Stimulated activated CD4-positive, alpha-beta T cell treated with anti-CD3 and anti-CD28 coated beads, Interleukin-12 subunit alpha, Interleukin-12 subunit beta, amount 100 ng/mL, for 24 hours (primary cell): ENCODE data around the gene RERE.

Source experiments
- DNase-seq, 2 experiments: peaks; one replicate each; pipeline ENCODE4 v3.0.0-alpha.2; 2020; ENCODE audit warnings: low read depth in 2 of 2

RERE gene

DNA sequence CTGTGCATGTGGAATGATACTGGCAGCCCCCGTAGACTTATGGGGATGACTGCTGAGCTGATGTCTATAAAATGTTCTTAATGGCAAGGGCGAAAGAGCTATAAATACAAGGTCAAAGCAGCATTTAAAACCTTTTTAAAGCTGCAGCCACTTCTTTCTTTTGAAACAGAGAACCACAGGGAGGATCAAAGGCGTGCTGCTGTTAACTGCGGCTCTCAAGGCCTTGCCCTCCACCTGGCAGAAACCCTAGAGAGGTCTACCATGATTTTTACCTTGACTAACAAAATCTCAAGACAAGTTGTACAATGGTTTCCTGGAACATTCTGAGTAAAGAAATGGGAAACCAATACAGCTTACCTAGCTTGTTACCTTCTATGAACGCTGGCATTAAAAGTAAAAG, 409.8 kb downstream of the RERE start:
- no peak for DNase-seq

DNA sequence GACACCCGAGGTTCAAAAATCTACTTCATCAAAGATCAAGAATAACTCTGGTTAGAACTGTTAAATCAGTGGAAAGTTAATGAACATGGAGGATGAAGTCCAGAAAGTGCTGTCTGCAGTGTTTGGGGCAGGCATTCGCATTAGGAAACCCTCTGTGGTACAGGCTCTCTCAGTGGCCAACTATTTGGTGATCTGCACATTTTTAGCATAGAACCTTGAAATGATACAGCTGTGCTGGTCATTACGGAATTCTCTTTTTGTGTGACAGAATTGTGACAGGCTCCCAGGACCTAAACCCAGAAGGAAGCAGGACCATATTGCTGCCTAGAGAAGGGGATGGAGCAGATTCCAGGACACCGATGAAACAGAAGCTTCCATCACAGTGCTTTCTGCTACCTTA, 410.5 kb downstream of the RERE start:
- no peak for DNase-seq

DNA sequence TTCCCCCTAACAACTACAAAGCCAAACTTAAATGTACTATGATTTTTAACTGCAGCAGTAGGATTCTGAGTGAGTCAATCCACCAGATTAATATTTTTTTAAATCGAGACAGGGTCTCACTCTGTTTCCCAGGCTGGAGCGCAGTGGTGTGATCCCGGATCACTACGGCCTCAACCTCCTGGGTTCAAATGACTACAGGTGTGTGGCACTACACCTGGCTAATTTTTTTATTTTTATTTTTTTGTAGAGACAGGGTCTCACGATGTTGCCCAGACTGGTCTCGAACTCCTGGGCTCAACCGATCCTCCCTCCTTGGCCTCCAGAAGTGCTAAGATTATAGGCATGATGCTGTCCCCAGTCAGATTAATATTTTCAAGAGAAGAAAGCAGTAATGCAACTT, 411.4 kb downstream of the RERE start:
- no peak for DNase-seq

DNA sequence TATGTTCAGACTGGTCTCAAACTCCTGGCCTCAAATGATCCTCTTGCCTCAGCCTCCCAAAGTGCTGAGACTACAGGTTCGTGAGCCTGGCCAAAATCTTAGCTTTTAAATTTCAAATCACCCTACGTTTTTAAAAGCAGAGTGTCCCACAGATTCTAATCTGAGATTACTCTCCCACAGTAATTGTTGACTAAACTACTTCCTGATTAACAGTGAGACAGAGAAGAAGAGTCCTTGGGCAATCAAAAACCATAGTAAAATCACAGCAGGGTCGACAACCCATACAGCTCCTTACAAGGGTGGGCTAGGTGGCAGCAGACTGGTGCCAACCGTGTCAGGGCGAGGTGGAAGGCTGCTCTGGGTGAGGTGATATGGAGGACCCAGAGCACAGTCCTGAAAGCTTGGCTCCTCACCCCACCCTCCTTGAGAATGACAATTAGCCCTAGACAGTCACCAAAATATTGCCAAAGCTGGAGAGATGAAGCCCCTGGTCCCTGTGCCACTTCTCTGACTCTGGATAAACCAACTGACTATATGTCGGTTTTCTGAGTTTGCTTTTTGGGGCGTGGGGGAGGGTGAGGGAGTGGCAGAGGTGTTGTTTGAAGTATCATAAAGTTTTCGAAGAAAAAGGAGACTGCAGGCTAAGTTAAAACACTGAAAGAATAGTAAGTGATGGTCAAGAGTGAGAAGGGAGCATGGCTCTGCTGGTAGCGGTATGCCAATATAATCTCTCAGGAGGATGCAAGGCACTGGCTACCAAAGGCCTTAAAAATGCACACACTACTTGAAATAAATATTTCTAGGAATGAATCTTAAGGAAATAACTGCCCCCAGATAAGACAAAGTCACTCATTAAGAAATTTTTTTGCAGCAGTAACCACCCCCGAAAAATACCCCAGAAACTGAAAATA, 412.7 kb downstream of the RERE start:
- no peak for DNase-seq

DNA sequence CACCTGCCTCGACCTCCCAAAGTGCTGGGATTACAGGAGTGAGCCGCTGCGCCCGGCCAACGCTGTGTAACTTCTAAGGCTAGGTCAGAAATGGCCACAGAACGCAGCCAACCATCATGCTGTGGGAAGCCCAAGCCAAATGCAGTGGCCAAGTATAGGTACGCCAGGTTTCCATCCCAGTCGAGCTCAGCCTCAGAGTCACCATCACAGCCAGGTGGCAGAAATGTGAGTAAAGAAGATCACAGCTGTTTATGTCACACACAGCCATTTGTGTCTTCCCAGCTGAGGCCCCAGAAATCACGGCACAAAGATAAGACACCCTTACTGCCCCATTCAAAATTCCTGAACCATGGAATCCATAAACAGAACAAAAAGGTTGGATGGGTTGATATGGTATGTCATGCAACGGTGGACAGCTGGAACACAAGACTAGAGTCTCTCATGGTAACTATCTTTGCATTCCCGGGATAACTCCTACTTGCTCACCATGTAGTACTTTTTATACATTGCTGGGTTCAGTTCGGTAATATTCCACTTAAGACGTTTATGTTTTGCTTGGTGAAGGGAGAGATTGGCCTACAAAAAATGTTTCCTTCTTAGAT, 415.2 kb downstream of the RERE start:
- DNase-seq = no peak

DNA sequence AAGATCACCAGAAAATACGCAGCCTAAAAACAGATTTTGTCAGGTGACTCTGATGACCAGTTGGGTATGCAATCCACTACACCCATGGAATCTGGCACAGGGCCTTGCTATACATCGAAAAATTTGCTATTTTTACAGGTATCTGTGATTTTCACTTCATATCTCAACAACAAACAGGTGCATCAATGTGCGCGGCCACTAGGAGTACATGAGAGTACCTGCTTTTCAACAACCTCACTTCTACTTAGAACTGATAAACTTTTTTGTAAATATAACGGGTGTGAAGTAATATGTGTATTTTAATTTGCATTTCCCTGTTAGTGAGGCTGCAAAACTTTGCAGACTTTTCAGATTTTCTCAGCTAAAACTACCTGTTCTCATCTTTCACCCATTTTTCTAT, 418.8 kb downstream of the RERE start:
- no peak for DNase-seq

DNA sequence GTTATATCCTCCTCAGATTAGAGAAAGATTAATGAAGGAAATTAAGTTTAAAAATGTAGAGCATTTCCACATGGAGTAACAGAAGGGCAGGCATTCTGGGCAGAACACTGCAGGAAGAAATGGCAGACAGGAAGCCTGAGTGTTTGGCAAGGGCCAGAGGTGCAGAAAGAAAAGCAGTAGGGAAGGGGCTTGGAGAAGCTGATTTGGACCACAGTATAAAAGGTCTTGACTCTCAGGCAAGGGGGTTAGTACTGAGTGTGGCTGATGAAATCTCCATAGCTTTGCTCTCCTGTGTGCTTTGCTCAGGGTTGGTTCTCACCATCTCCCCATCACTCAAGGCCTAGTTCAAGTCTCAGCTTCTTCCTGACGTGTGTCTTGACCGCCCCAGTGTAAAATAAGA, 419.4 kb downstream of the RERE start:
- DNase-seq = no peak

DNA sequence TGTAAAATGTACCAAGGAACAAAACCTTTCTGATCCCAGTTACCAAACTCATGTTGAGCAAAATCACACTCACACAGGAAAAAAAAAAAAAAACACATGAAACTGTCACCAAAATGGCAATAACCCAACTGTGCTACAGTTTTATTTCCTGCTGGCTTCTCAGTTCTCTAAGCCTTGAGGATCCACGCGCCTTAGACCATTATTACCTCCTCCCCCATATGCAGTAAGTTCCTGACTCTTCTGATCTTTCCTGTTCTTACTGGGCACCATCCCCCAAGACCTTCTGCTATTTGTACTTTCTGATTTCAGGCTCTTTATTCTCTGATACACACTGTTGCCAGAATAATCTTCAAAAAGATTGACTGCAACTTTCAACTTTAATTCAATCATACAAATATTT, 419.9 kb downstream of the RERE start:
- no peak for DNase-seq

DNA sequence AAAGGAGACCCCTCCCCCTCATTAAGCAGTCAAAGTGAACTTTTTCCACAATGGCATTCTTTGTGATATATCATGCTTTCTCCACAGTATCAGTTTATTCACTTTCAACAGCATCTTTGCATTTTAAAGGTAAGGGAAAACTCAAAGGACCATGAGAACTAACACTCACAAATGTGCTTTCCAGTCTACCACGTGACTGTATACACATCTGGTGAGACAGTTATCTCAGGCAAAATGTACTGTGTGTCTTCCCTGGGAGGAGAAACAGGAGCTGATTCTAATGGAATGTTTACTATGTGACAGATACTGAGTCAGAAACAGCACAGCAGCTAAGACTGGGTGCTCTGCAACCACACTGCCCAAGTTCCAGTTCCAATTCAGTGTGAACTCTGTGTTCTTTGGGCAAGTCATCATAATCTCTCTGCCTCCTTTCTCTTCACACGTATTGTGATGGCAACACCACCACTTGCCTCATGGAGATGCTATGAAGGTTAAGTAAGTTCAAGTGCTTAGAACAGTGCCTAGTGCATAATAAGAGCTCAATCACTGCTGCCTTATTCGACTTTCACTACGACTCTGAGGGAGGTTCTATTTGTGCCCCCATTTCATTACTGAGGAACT, 420.5 kb downstream of the RERE start:
- DNase-seq = peak in 1 of 2 experiments; percentile 21

DNA sequence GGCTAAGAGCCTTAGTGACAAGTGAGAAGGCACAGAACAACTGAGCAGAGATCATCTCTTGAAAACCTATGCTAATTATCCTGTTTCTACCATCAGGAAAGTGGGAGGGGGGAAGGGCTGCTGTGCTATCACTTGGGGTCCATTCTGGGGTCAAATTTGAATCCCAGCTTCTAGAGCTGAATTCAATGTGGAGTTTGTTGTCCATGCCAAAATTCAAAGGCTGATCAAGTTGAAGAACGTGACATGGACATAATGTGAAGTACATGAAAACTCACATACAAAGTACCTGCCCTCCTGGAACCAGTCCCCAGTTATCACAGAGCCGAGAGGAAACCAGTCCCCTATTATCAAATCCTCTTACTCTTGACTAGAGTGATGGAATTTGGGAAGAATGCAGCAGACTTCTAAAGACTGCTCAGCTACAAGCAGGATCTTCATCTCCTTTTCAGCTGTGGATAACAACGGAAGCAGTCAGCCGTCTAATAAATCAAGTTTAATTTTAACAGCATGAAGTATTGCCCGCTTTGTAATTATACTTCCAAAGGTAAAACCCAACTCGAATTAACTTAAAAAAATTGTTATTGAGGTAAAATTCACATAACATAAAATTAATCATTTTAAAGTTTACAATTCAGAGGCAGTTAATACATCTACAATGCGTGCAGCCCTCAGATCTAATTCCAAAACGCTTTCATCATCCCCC, 421.2 kb downstream of the RERE start:
- no peak for DNase-seq

DNA sequence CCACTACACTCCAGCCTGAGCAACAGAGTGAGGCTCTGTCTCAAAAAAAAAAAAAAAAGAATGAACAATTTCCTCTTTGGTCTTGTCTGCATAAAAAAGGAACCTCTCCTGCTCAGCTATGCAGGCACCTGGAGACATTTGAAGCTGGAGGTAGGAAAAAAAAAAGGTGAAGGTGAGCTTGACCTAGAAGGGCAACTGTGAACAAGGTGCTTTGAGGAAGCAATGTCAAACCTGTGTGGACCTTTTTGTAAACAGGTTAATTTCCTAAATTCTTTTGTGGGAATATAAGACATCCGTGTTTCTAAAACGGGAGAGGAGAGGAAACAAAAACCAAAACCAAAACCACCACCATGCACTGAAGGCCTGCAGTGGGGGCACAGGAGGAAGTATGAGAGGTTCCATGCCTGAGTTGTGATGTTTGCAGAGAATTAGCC, 422.0 kb downstream of the RERE start:
- DNase-seq = no peak

DNA sequence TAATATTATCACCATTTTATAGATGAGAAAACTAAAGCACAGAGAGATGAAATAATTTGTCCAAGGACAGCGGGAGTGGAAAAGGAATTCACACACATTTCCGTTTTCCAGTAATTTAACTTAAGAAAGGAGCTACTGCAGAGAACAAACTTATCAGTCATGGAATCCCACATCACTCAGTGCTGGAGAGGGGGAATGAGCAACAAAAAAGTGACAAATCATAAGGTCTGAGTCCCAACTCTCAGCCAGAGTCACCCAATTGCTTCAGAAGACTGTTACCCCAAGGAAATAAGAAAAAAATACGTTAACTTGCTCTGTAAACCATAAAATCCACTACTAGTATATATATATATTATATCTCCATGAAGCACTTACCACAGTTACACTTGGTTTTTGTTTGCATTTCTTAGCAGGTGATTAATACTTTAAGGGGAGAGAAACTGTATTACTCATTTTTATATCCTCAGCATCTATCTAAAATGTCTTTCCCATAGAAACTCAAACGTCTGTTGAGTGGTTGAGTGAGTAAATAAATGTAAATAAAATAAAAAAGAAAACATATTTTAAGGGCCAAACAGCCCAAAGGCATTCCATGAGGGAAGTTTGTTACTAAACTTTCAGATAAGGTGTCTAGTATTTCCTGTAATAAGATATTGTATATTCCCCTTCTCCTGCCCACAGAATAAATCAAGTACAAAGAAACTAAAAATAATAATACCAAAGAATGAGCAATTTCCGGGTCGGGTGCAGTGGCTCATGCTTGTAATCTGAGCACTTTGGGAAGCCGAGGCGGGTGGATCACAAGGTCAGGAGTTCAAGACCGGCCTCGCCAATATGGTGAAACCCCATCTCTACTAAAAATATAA, 422.8 kb downstream of the RERE start:
- DNase-seq = peak; percentile 30 to 39

DNA sequence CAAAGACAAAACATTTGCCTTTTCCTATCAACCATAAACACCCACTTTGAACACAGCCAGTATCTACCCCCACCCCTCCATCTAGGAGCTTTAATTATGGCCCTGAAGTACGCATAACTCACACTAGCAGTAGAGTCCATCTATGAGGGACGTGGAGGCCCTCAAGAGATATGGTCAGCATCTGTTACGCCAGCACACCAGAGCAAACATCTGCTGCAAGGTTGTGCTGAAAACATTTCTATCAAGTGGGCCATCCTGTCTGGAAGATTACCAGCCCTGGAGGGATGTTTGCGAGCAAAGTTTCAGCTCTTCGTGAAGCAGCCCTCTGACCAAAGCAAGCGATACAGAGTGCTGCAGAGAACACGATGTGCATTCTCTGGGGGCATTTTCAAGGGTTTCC, 424.9 kb downstream of the RERE start:
- no peak for DNase-seq

DNA sequence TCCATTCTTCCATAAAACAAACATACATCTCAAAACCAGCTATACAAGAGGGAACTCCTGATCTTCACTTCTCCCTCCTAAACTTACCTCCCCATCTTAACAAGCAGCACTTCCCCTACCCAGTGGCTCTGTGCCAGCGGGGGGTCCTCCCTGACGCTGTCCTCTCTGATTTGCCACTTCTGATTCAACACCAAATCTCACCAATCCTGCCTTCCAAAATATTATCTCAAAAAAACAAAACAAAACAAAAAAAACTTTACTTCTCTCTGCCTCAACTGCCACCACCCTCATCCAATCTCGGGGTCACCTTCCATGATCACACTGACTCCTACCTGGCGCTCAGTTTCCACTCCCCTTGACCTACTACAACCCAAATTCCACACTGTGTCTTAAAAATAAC, 426.7 kb downstream of the RERE start:
- no peak for DNase-seq

DNA sequence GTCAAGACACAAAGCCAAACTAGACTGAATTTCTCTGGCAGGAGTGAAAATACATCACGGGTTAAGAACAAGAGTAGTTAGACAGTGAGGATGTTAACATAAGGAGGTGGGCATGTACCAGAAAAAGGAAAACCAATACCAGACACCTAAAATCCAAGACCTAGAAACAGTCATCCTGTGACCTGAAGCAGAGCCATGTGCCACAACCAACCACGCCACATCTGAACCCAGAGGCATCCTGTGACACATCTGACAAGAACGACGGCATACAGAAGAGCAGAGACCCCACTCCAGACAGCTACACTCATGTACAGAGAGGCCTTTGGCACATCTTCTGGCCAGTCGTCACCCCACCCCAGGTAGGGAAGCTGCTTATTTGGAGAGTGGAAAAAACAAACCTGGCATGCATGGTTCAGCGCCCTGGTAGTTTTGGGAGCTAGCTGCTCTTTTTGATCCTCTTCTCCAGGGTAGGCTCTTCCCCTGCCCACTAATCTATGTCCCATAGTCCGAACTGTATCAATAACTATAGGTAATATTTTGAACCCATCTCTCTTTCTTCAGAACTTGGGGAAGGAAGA, 427.4 kb downstream of the RERE start:
- DNase-seq = no peak

DNA sequence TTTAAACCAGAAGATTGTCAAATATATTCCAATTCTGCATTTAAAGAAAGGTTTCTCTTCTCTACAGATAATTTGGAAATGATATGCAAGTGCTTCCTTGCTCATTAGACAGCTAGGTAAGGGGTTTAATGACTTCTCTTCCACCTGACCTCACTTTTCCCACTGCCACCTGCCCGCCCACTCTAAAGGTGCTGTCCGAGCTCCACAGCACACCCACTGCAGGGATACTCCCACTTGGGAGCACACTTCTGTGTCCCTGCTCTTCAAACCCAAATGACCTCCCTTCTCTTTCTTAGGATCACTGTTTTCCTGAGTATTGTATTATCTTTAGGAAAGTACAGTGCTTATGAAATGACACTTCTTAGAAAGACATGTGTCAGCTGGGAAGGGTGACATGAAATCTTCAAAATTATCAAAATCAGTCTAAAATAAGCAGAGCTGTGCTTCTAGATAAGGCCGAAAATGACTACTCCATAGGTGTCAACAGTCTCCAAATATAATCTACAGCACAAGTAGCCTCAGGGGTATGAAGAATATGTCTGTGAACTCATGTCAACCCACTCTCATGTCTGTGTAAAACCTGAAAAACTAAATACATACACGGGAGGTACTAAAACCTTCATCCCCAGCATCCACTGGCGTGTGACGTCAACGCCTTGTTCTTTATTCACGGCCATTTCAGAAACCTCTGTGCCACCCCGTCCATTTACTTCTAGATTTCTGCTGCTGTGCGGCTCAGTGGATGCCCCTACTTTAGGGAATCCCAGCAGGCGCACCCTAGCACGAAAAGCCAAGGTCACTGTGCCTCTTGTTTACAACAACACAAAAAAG, 428.5 kb downstream of the RERE start:
- no peak for DNase-seq

DNA sequence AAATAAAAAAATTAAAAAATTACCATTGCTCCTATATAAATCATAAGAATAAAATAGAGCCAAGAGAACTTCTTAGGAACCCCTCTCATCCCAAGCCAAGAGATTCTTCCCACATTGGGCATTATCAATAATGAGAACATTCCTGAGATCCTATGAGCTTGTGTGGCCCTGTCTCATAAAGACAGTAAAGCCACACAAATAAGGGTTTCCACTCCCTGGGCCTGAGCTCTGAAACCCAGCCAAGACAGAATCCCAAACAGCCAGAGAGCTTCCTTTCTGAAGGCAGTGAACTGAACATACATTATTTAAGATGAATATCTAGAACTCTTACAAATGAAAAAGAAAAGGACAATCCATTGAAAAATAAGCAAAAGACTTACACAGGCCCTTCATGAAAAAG, 431.2 kb downstream of the RERE start:
- no peak for DNase-seq

DNA sequence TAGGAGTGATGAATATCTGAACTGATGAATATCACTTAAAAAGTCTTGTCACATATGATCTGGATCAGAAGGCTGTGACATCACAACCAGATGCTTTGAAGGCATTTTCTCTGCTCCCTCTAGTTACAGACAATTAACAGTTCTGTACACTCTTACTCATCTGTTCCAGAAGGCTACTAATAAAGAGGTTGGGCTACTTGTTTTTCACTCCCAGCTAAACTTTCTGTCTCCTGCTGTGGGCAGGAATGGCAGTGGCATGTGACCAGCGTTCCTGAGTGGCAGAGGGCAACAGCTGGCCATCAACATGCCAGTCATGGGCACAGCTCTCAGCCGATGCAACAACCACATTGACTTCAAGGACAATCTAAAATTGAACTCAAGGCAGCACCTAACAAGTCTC, 432.9 kb downstream of the RERE start:
- DNase-seq = no peak

DNA sequence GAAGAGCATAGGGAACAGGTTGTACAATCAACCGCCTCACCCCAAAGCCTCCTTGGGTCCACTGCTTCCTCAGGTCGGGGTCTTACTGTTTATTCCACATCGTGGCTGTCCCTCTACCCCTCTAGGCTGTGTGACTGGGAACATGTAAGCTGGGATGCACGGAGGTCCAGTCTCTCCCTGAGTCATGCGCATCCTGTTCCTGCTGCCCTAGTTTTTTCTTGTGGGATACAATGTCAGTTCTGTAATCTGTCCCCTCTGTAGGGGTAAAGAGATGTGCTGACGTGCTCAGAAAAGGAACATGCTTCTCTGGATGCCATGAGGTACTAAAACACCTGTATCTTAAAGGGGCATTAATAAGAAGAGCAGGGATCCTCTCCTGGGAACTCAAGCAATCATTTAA, 433.4 kb downstream of the RERE start:
- DNase-seq = no peak
